Upper lobe of left lung (tissue), 6 donors: ENCODE results near the gene KIR3DL3. TPM values are rescaled to one million over a fixed set of nuclear protein-coding genes. Genes with fewer than 3 reads are reported as not detected.
"Not testable (repeated sequence)": the region's sequence is repeated elsewhere in the genome, so short reads cannot be mapped to it uniquely, and the experiment has no call there.

Source experiments
- ATAC-seq, 2 donors: fragments of 200-7000 bp; cut with Tn5 transposase; one replicate each; pipeline ENCODE4 v1.9.1; 2022; ENCODE audit warnings: mild to moderate bottlenecking in 2 of 2, moderate library complexity in 2 of 2; ENCODE audit not compliant: low FRiP score in 2 of 2
- DNase-seq, 2 donors: peaks; one replicate each; pipeline ENCODE4 v3.0.0-alpha.2; 2019 to 2020
- H3K27ac ChIP-seq, 4 donors: fragments of 200-600 bp; sonication (generic); one replicate each; pipeline ENCODE4 v1.5.1; 2016 to 2019
- H3K27me3 ChIP-seq, 4 donors: fragments of 200-600 bp; sonication (generic); one replicate each; pipeline ENCODE4 v1.5.1; 2017 to 2019
- H3K36me3 ChIP-seq, 4 donors: fragments of 200-600 bp; sonication (generic); one replicate each; pipeline ENCODE4 v1.5.1; 2016 to 2019
- H3K4me1 ChIP-seq, 4 donors: fragments of 200-600 bp; sonication (generic); one replicate each; pipeline ENCODE4 v1.5.1; 2018 to 2019
- H3K4me3 ChIP-seq, 4 donors: fragments of 200-600 bp; sonication (generic); one replicate each; pipeline ENCODE4 v1.5.1; 2017 to 2019; ENCODE audit warnings: mild to moderate bottlenecking in 2 of 4, moderate library complexity in 1 of 4
- H3K9me3 ChIP-seq, 4 donors: fragments of 200-600 bp; sonication (generic); one replicate each; pipeline ENCODE4 v1.5.1; 2018 to 2019
- CTCF ChIP-seq, 6 experiments: fragments of 450-650 bp in 4 of 6; fragments of 200-600 bp in 2 of 6; sonication (generic) in 2 of 6; IDR thresholded peaks; one replicate each; pipeline ENCODE4 v1.5.1; 2016 to 2019; ENCODE audit warnings: antibody characterized with exemption in 6 of 6
- EP300 ChIP-seq, 4 donors: sonication (generic); formaldehyde crosslinking; IDR thresholded peaks; one replicate each; pipeline ENCODE4 v1.5.1; 2017; ENCODE audit warnings: antibody characterized with exemption in 4 of 4, control low read depth in 2 of 4
- POLR2A ChIP-seq, 4 donors: fragments of 450-650 bp; IDR thresholded peaks; one replicate each; pipeline ENCODE4 v1.5.1; 2016 to 2017; ENCODE audit warnings: antibody characterized with exemption in 4 of 4, mild to moderate bottlenecking in 2 of 4
- POLR2AphosphoS5 ChIP-seq, 2 donors: sonication (generic); formaldehyde crosslinking; IDR thresholded peaks; one replicate each; pipeline ENCODE4 v1.5.1; 2017; ENCODE audit warnings: antibody characterized with exemption in 2 of 2
- WGBS, 2 donors: methylation state at CpG; one replicate each; pipeline ENCODE4 v1.1.5; 2017 to 2018; 5-methylcytosine and 5-hydroxymethylcytosine counted together
- total RNA-seq, 6 donors: library from RNA; depleted of rRNA in 4 of 6; stranded (reverse); fragments of >200 nt in 4 of 6; gene quantifications; one replicate each; pipeline versions ENCODE4 v1.1.0 to v1.2.1, GENCODE V29; 2016 to 2021
- donor health status: DM: no; HTN: no; CAD: no; lungs with moderate emphysema.
- donor health status: DM: no; HTN: yes; CAD: no; lungs with severe emphysema.

The KIR3DL3 gene
- total RNA-seq, 6 donors from 2014 or later, result not detected

- TF ChIP-seq POLR2AphosphoS5 (IDR thresholded peaks at IDR 0.05), result no peak
- no peak for TF ChIP-seq EP300 (IDR thresholded peaks at IDR 0.05)
- Histone ChIP-seq H3K4me3 (no peak overlapping the region), H3K9me3 (no peaks in the 10 kb centered on the region), H3K27me3 (no peaks in the 10 kb centered on the region), H3K27ac (no peak overlapping the region), H3K4me1 (peaks cover 0 to 3% (median 1%) of the 10 kb centered on the region in 4 donors), H3K36me3 (no peaks in the 10 kb centered on the region)
- DNase-seq (no peak), ATAC-seq (no peak)
- 0% methylated on average over 1 of the region's 2 CpGs; no CpG with 5 or more reads in 1 of the 2 donors for WGBS, 2 donors
Measured at GRCh38 chr19:54696766-54697165, 27.5 kb upstream of the KIR3DL3 start.

GRCh38 chr19:54697716-54698115 is 26.5 kb upstream of the KIR3DL3 start:
- H3K27me3 ChIP-seq, ATAC-seq, H3K4me3 ChIP-seq, H3K36me3 ChIP-seq, H3K4me1 ChIP-seq, H3K9me3 ChIP-seq, H3K27ac ChIP-seq: not testable (repeated sequence)
- WGBS, 2 donors, result 78 to 96% methylated on average over 4 to 12 of the region's 13 CpGs
- peak in 1 of 2 donors; percentile 61 for DNase-seq

- H3K27ac ChIP-seq, result no peak overlapping the region
- no peaks in the 10 kb centered on the region for H3K36me3 ChIP-seq
- TF ChIP-seq POLR2AphosphoS5 (IDR thresholded peaks at IDR 0.05) (no peak), EP300 (IDR thresholded peaks at IDR 0.05) (no peak), POLR2A (IDR thresholded peaks at IDR 0.05) (no peak), CTCF (IDR thresholded peaks at IDR 0.05) (no peak)
- WGBS, 2 donors, result 73 to 81% methylated on average over 6 to 8 of the region's 8 CpGs
- H3K4me3 ChIP-seq, result no peak overlapping the region
- ATAC-seq (no peak), DNase-seq (no peak)
- H3K4me1 ChIP-seq, result no peaks in the 10 kb centered on the region
- no peaks in the 10 kb centered on the region for H3K9me3 ChIP-seq
- H3K27me3 ChIP-seq, result no peaks in the 10 kb centered on the region
Measured at GRCh38 chr19:54704928-54705327, 19.3 kb upstream of the KIR3DL3 start.

GRCh38 chr19:54707962-54708361 is 16.3 kb upstream of the KIR3DL3 start:
- H3K9me3 ChIP-seq, result no peaks in the 10 kb centered on the region
- no peak overlapping the region for H3K27ac ChIP-seq
- H3K36me3 ChIP-seq, result no peaks in the 10 kb centered on the region
- no peaks in the 10 kb centered on the region for H3K4me1 ChIP-seq
- ATAC-seq (peak in 1 of 2 donors; percentile 29), DNase-seq (peak; percentile 27 to 30)
- TF ChIP-seq CTCF (IDR thresholded peaks at IDR 0.05) (no peak), POLR2AphosphoS5 (IDR thresholded peaks at IDR 0.05) (no peak), POLR2A (IDR thresholded peaks at IDR 0.05) (no peak)
- no peaks in the 10 kb centered on the region for H3K27me3 ChIP-seq
- WGBS, 2 donors, result 43% methylated on average over 4 of the region's 4 CpGs; no CpG with 5 or more reads in 1 of the 2 donors
- H3K4me3 ChIP-seq, result no peak overlapping the region

- H3K4me1 ChIP-seq, result no peaks in the 10 kb centered on the region
Measured at GRCh38 chr19:54708781-54709180, 15.5 kb upstream of the KIR3DL3 start.

More at GRCh38 chr19:54708781-54709180, 15.5 kb upstream of the KIR3DL3 start:
- no peak overlapping the region for H3K4me3 ChIP-seq
- no peaks in the 10 kb centered on the region for H3K36me3 ChIP-seq
- H3K9me3 ChIP-seq, result no peaks in the 10 kb centered on the region
- ATAC-seq (no peak), DNase-seq (peak in 1 of 2 donors; percentile 6)
- 76 to 94% methylated on average over 6 to 7 of the region's 7 CpGs for WGBS, 2 donors
- H3K27me3 ChIP-seq, result no peaks in the 10 kb centered on the region
- TF ChIP-seq POLR2A (IDR thresholded peaks at IDR 0.05), result no peak
- TF ChIP-seq POLR2AphosphoS5 (IDR thresholded peaks at IDR 0.05), result no peak
- TF ChIP-seq EP300 (IDR thresholded peaks at IDR 0.05), result no peak
- no peak for TF ChIP-seq CTCF (IDR thresholded peaks at IDR 0.05)
- no peak overlapping the region for H3K27ac ChIP-seq
